ENCODE results near the gene WDFY2.

DNA sequence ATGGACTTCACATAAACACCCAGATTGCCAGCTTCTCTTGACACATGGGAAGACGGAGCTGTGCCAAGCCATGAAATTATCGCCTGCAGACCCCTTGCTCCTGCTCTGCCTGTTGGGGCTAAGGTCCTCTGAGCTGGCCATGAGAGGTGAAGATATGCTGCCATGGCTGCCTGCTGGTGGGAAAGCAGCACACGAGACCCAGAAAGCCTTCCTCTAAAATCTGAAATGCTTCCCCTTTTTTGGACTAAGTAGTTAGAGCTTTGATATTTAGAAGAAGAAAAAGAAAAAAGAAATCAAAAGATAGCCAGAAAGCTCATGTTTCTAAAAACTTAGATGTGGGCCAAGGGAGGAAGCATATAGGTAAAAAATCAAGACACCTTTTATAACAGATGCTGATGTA, 11.2 kb downstream of the WDFY2 start:
- TF ChIP-seq, protein P1, sequence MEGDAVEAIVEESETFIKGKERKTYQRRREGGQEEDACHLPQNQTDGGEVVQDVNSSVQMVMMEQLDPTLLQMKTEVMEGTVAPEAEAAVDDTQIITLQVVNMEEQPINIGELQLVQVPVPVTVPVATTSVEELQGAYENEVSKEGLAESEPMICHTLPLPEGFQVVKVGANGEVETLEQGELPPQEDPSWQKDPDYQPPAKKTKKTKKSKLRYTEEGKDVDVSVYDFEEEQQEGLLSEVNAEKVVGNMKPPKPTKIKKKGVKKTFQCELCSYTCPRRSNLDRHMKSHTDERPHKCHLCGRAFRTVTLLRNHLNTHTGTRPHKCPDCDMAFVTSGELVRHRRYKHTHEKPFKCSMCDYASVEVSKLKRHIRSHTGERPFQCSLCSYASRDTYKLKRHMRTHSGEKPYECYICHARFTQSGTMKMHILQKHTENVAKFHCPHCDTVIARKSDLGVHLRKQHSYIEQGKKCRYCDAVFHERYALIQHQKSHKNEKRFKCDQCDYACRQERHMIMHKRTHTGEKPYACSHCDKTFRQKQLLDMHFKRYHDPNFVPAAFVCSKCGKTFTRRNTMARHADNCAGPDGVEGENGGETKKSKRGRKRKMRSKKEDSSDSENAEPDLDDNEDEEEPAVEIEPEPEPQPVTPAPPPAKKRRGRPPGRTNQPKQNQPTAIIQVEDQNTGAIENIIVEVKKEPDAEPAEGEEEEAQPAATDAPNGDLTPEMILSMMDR (IDR thresholded peaks at IDR 0.05): no peak
- no peak for TF ChIP-seq TCF7 (CRISPR knock-in tag; IDR thresholded peaks at IDR 0.05; ENCODE audit: low read depth)

Data from WTC11 (cell line).